CD14-positive monocyte (primary cell): ENCODE data around the gene ZNF248. TPM values are rescaled to one million over a fixed set of nuclear protein-coding genes. Genes with fewer than 3 reads are reported as not detected.

Experiments
- DNase-seq, 3 donors: peaks; one replicate each; pipeline ENCODE4 v3.0.0-alpha.2; 2011 to 2022
- H2AFZ ChIP-seq: 2 replicates; pipeline ENCODE4 v1.6.0; 2012; ENCODE audit warnings: mild to moderate bottlenecking, low read depth, low read length, inconsistent platforms; ENCODE audit not compliant: insufficient read depth, poor library complexity, severe bottlenecking
- H3K27ac ChIP-seq, 2 donors: 1 replicate in 1 of 2; 2 replicates in 1 of 2; pipeline ENCODE4 v1.5.1; 2012 to 2013; ENCODE audit warnings: low read length in 2 of 2, control low read depth in 1 of 2, inconsistent platforms in 1 of 2, low read depth in 1 of 2, mild to moderate bottlenecking in 1 of 2
- H3K27me3 ChIP-seq, 2 donors: one replicate each; pipeline versions ENCODE4 v1.6.0 to v1.6.1; 2011 to 2013; ENCODE audit warnings: low read length in 2 of 2; ENCODE audit not compliant: control insufficient read depth in 2 of 2, insufficient read depth in 2 of 2
- H3K36me3 ChIP-seq, 2 donors: replicated peaks in 1 of 2; 1 replicate in 1 of 2; 2 replicates in 1 of 2; pipeline versions ENCODE4 v1.5.1 to v1.6.1; 2012 to 2013; ENCODE audit warnings: low read length in 2 of 2, control low read depth in 1 of 2, inconsistent platforms in 1 of 2, mild to moderate bottlenecking in 1 of 2; ENCODE audit not compliant: insufficient read depth in 2 of 2, control insufficient read depth in 1 of 2
- H3K4me1 ChIP-seq, 2 donors: 1 replicate in 1 of 2; 2 replicates in 1 of 2; pipeline versions ENCODE4 v1.5.1 to v1.6.1; 2012 to 2013; ENCODE audit warnings: low read length in 2 of 2, control low read depth in 1 of 2, inconsistent platforms in 1 of 2, mild to moderate bottlenecking in 1 of 2, moderate library complexity in 1 of 2; ENCODE audit not compliant: insufficient read depth in 2 of 2, control insufficient read depth in 1 of 2
- H3K4me2 ChIP-seq: replicated peaks from 2 replicates; pipeline ENCODE3; 2012; ENCODE audit warnings: low read length, moderate library complexity, mild to moderate bottlenecking; ENCODE audit not compliant: poor library complexity, severe bottlenecking; ENCODE audit errors: extremely low read depth
- H3K4me3 ChIP-seq, 3 experiments: fragments of 200-600 bp in 1 of 3; sonication (generic) in 1 of 3; replicated peaks in 1 of 3; 1 replicate in 2 of 3; 2 replicates in 1 of 3; pipeline ENCODE4 v1.5.1; 2011 to 2013; ENCODE audit warnings: low read length in 3 of 3, mild to moderate bottlenecking in 3 of 3, control low read depth in 2 of 3, low read depth in 2 of 3, inconsistent platforms in 1 of 3, moderate library complexity in 1 of 3
- H3K79me2 ChIP-seq: 2 replicates; pipeline ENCODE4 v1.6.0; 2012; ENCODE audit warnings: mild to moderate bottlenecking, control low read depth, inconsistent platforms, low read length, moderate library complexity; ENCODE audit not compliant: insufficient read depth
- H3K9ac ChIP-seq: 2 replicates; pipeline ENCODE4 v1.6.0; 2017; ENCODE audit warnings: low read length, mild to moderate bottlenecking; ENCODE audit not compliant: insufficient read depth, poor library complexity, severe bottlenecking
- H3K9me3 ChIP-seq, 2 donors: replicated peaks in 1 of 2; 1 replicate in 1 of 2; 2 replicates in 1 of 2; pipeline versions ENCODE4 v1.5.1 to v1.6.1; 2012 to 2013; ENCODE audit warnings: low read length in 2 of 2, control low read depth in 1 of 2; ENCODE audit not compliant: control insufficient read depth in 1 of 2, insufficient read depth in 1 of 2
- H4K20me1 ChIP-seq: 2 replicates; pipeline ENCODE4 v1.6.0; 2012; ENCODE audit warnings: mild to moderate bottlenecking, low read length, control low read depth, moderate library complexity; ENCODE audit not compliant: insufficient read depth
- H3K27ac Mint-ChIP-seq, 7 donors: one replicate each; pipeline ENCODE4 v1.8.0; 2020; ENCODE audit warnings: mild to moderate bottlenecking in 7 of 7, mixed read lengths in 7 of 7, moderate library complexity in 6 of 7, inconsistent platforms in 2 of 7
- H3K27me3 Mint-ChIP-seq, 3 donors: one replicate each; pipeline ENCODE4 v1.8.0; 2021 to 2022; ENCODE audit warnings: low read depth in 3 of 3, mild to moderate bottlenecking in 3 of 3, mixed read lengths in 3 of 3, moderate library complexity in 3 of 3, inconsistent platforms in 1 of 3
- H3K36me3 Mint-ChIP-seq, 2 donors: one replicate each; pipeline ENCODE4 v1.8.0; 2020; ENCODE audit warnings: mixed read lengths in 2 of 2, inconsistent platforms in 1 of 2, mild to moderate bottlenecking in 1 of 2
- H3K4me1 Mint-ChIP-seq: one replicate; pipeline ENCODE4 v1.8.0; 2020; ENCODE audit warnings: mild to moderate bottlenecking, mixed read lengths
- H3K4me3 Mint-ChIP-seq, 2 donors: one replicate each; pipeline ENCODE4 v1.8.0; 2020; ENCODE audit warnings: mild to moderate bottlenecking in 2 of 2, mixed read lengths in 2 of 2, moderate library complexity in 1 of 2
- H3K9me3 Mint-ChIP-seq, 7 donors: one replicate each; pipeline ENCODE4 v1.8.0; 2020 to 2022; ENCODE audit warnings: mixed read lengths in 7 of 7, mild to moderate bottlenecking in 6 of 7, moderate library complexity in 6 of 7, inconsistent platforms in 2 of 7
- CTCF ChIP-seq: fragments of 200-600 bp; IDR thresholded peaks from one replicate; pipeline ENCODE4 v1.8.0; 2022; ENCODE audit warnings: antibody characterized with exemption, mild to moderate bottlenecking
- WGBS: methylation state at CpG from one replicate; pipeline ENCODE4 v1.1.5; 2013; ENCODE audit warnings: missing lambda C conversion rate; ENCODE audit not compliant: insufficient coverage; 5-methylcytosine and 5-hydroxymethylcytosine counted together
- intact Hi-C, 2 donors: fragments of 100-400 bp; cut with micrococcal nuclease; formaldehyde crosslinking; loops; one replicate each; pipeline versions ENCODE4 v1.15.0 to v1.15.1; 2023
- polyA plus RNA-seq, 3 donors: library from polyadenylated mRNA; depleted of rRNA in 1 of 3; unstranded in 2 of 3; stranded (reverse) in 1 of 3; fragments of 300-500 nt in 2 of 3; fragments of >200 nt in 1 of 3; fragmentation: Illumina TruSeq in 2 of 3; gene quantifications; 1 replicate in 2 of 3; 2 replicates in 1 of 3; pipeline ENCODE4 v1.2.3, GENCODE V29; 2012 to 2021

ZNF248 gene
- polyA plus RNA-seq, 3 donors: 0.44 to 2.2 (median 0.94) TPM

- Histone ChIP-seq H2AFZ (no peak overlapping the region), H3K27ac (no peak overlapping the region), H3K4me3 (peak overlapping the region in 1 of 3 experiments; percentile 16), H3K9me3 (peaks cover 23 to 40% of the 10 kb centered on the region in 2 donors), H3K4me2 (no peak overlapping the region), H3K79me2 (no peaks in the 10 kb centered on the region), H3K36me3 (no peaks in the 10 kb centered on the region), H3K4me1 (no peaks in the 10 kb centered on the region), H3K9ac (no peak overlapping the region), H4K20me1 (no peaks in the 10 kb centered on the region), H3K27me3 (no peaks in the 10 kb centered on the region)
- Mint-ChIP-seq H3K36me3 (no peaks in the 10 kb centered on the region), H3K27me3 (peaks cover 0 to 2% (median 0%) of the 10 kb centered on the region in 3 donors), H3K9me3 (peaks cover 21 to 51% (median 39%) of the 10 kb centered on the region in 7 donors), H3K4me1 (no peaks in the 10 kb centered on the region), H3K4me3 (no peak overlapping the region), H3K27ac (no peak overlapping the region)
- no peak for DNase-seq
- intact Hi-C loops: no loop called here
- TF ChIP-seq CTCF: no peak
Measured at GRCh38 chr10:37896436-37896835, 39.0 kb upstream of the ZNF248 start.

GRCh38 chr10:37895674-37896073 lies 38.3 kb upstream of the ZNF248 start:
- no peak overlapping the region for H3K4me3 ChIP-seq
- no peak overlapping the region for H3K27ac ChIP-seq
- no peak overlapping the region for H3K4me2 ChIP-seq
- no peaks in the 10 kb centered on the region for H3K4me1 ChIP-seq
- Mint-ChIP-seq H3K4me1 (no peaks in the 10 kb centered on the region), H3K27ac (no peak overlapping the region), H3K36me3 (no peaks in the 10 kb centered on the region), H3K4me3 (no peak overlapping the region), H3K9me3 (peaks cover 27 to 53% (median 42%) of the 10 kb centered on the region in 7 donors), H3K27me3 (peaks cover 0 to 2% (median 0%) of the 10 kb centered on the region in 3 donors)
- H3K79me2 ChIP-seq: no peaks in the 10 kb centered on the region
- peaks cover 28 to 46% of the 10 kb centered on the region in 2 donors for H3K9me3 ChIP-seq
- no peaks in the 10 kb centered on the region for H4K20me1 ChIP-seq
- H3K9ac ChIP-seq: no peak overlapping the region
- no peaks in the 10 kb centered on the region for H3K36me3 ChIP-seq
- no peaks in the 10 kb centered on the region for H3K27me3 ChIP-seq
- TF ChIP-seq CTCF: no peak
- intact Hi-C loops: no loop called here
- no peak overlapping the region for H2AFZ ChIP-seq
- WGBS: no CpG with 5 or more reads among the region's 3 CpGs
- DNase-seq: no peak
